GM21381 (cell line): ENCODE results near the gene CENPP.

Experiments
- ATAC-seq: cut with Tn5 transposase; IDR thresholded peaks from one replicate; pipeline ENCODE4 v1.9.1; 2021; ENCODE audit warnings: mild to moderate bottlenecking, moderate library complexity; ENCODE audit not compliant: unreplicated experiment

Gene CENPP

DNA sequence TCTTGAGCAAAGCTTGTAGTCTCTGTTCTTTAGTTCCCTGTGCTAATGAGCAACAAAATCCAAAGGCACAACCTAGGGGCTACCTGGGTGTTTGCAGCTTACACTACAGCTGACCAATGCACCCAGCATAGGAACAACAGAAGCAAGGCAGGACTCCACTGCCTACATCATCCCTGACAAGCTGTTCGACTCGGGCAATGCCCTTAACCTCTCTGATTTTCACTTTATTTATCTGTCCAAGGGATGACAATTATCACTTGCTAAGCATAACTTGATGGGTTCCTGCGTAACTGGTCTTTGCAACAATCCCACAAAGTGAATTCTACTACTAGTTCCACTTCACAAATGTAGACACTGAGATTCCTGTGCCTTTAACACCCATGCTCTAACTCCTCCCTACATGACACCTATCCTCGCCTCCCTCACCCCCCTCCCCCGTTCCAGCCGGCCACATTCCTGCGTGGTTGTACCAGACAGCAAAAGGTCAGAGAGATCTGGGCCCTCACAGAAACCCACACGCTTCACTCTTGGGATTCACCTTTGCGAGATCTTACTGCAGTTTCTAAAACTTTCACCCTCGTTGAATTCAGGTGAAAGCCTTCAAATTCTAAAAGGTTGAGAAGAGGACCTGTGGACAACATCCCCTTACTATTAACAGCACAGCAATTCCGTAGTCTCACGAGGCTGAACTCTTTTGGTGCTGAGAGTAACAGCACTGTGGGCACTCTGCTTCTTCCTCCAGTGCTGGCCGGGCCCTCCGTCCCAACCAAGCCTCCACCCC, 343.2 kb downstream of the CENPP start:
- no peak for ATAC-seq

- ATAC-seq, result peak; percentile 7
These were observed 343.8 kb downstream of the CENPP start for GRCh38 chr9:92669527-92669889.
